DOHH2 (cell line): Measurements from ENCODE around the gene TADA1.

Experiments used
- CTCF ChIP-seq: fragments of 200-600 bp; sonication (generic); IDR thresholded peaks from one replicate; pipeline ENCODE4 v1.5.1; 2014; ENCODE audit warnings: antibody characterized with exemption, mild to moderate bottlenecking, low read depth, low read length; ENCODE audit not compliant: poor library complexity, severe bottlenecking
- EZH2phosphoT487 ChIP-seq: fragments of 200-600 bp; sonication (generic); IDR thresholded peaks from 2 replicates; pipeline ENCODE4 v1.6.1; 2017; ENCODE audit warnings: borderline replicate concordance, mild to moderate bottlenecking, antibody characterized with exemption, low read length, moderate library complexity, mixed read lengths

DNA sequence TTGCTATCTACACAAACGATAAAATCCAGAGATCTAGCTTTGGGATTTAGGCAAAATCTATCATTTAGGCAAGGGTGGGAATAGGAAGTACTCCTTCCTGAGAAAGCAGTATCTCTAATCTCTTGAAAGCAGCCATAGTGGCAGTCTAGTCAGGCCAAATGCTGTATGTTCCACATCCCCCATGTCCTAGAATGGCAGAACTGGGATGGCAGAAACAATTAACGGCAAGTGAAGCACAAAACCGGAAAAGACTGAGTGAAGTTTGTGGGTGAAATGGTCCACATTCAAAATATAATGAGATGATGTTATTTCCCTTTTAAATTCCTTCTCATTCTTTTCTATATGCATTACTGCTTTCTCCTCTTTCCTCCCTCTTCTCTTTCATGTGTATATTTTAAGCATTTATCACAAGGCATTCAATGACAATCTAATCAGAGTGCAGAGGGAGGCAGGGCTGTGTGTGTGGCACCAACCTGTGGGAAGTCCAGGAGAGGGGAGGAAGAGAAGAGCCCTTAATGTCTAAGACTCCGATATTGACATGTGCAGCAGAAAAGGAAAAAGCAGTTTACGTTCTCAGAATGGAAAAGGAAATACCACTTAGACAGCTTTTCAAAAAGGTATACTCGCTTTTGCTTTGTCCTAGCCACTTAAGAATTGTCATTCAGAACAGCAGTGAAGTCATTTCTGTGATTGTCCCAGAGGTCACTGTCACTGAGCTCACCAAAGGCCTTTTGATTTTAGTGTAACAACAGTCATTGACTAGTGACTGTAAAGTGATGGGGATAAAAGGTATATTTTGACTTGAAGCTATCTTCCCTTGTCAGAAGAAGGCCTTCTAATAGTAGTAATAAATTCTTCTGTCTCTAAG, 42.3 kb upstream of the TADA1 start:
- no peak for TF ChIP-seq CTCF
- TF ChIP-seq EZH2phosphoT487: no peak
